H1 (cell line): ENCODE results near the gene LMAN1L. TPM values are rescaled to one million over a fixed set of nuclear protein-coding genes. Genes with fewer than 3 reads are reported as not detected.

Experiments used
- ATF2 ChIP-seq: IDR thresholded peaks from 2 replicates; pipeline ENCODE4 v1.6.1; 2012; ENCODE audit warnings: low read length, inconsistent platforms
- CEBPB ChIP-seq: IDR thresholded peaks from 2 replicates; pipeline ENCODE4 v1.6.1; 2012; ENCODE audit warnings: low read depth, low read length
- CHD1 ChIP-seq: IDR thresholded peaks from 2 replicates; pipeline ENCODE4 v1.6.1; 2012; ENCODE audit warnings: low read depth, low read length, improper control_type of control experiment
- CHD7 ChIP-seq: fragments of 300-600 bp; sonication (generic); IDR thresholded peaks from 2 replicates; pipeline ENCODE4 v1.7.1; 2012; ENCODE audit warnings: low read length, moderate library complexity, mild to moderate bottlenecking, inconsistent platforms; ENCODE audit not compliant: insufficient replicate concordance
- CREB1 ChIP-seq: IDR thresholded peaks from 2 replicates; pipeline ENCODE4 v1.6.1; 2012; ENCODE audit warnings: inconsistent platforms
- MAFK ChIP-seq: IDR thresholded peaks from 2 replicates; pipeline ENCODE4 v1.6.1; 2012; ENCODE audit warnings: low read depth, mild to moderate bottlenecking, improper control_type of control experiment, low read length
- NANOG ChIP-seq: IDR thresholded peaks from 2 replicates; pipeline ENCODE4 v1.6.1; 2011; ENCODE audit warnings: low read length, low read depth, mild to moderate bottlenecking, inconsistent platforms; ENCODE audit not compliant: insufficient read depth, poor library complexity, severe bottlenecking
- polyA plus RNA-seq, 7 experiments: library from polyadenylated mRNA; depleted of rRNA in 3 of 7; stranded (reverse) in 5 of 7; unstranded in 2 of 7; fragments of >200 nt in 5 of 7; fragments of 200-250 nt in 2 of 7; gene quantifications; 1 replicate in 5 of 7; 2 replicates in 1 of 7; 4 replicates in 1 of 7; pipeline versions ENCODE4 v1.2.1 to v1.2.3, GENCODE V29; 2011 to 2013; ENCODE audit warnings: missing spikeins in 2 of 7, mixed read lengths in 2 of 7
- total RNA-seq: library from RNA; stranded (reverse); fragmentation: NEBNext Ultra II Directional; extraction: Animal tissue kit (Norgen Biotek cat#: 25700); gene quantifications from 2 replicates; pipeline ENCODE4 v1.2.1, GENCODE V29; 2021

Gene LMAN1L
- total and polyA plus RNA-seq, 2 of the 8 experiments (the other 6 are each of a cell fraction or from before 2014, with no cell fraction given): not detected

GRCh38 chr15:74801311-74801997 is 11.2 kb upstream of the LMAN1L start (continued):
- TF ChIP-seq CHD7 (no peak), CREB1 (no peak), MAFK (no peak), NANOG (no peak), ATF2 (no peak), CEBPB (no peak), CHD1 (no peak)
- TF ChIP-seq, all 59 proteins: peak for 0
